Right hindlimb (tissue), 1 donor: Measurements from ENCODE around the gene MINAR1.

Source experiments
- DNase-seq: peaks from one replicate; pipeline ENCODE4 v3.0.0-alpha.2; 2018

The MINAR1 gene

GRCh38 chr15:79467865-79468586 lies 35.9 kb downstream of the MINAR1 start:
- no peak for DNase-seq

GRCh38 chr15:79472446-79472845 lies 40.3 kb downstream of the MINAR1 start:
- DNase-seq = no peak

GRCh38 chr15:79474252-79474651 lies 42.1 kb downstream of the MINAR1 start:
- no peak for DNase-seq

- DNase-seq = no peak
Measured at GRCh38 chr15:79475306-79475705, 43.2 kb downstream of the MINAR1 start.

GRCh38 chr15:79478108-79478507 lies 46.0 kb downstream of the MINAR1 start:
- no peak for DNase-seq

GRCh38 chr15:79479616-79480015 lies 47.5 kb downstream of the MINAR1 start:
- no peak for DNase-seq

GRCh38 chr15:79481793-79482192 lies 49.7 kb downstream of the MINAR1 start:
- no peak for DNase-seq
